NCI-H446 treated with DMSO at 0.1 percent for 48 hours (cell line): Measurements from ENCODE around the gene SFTPB.
"Not testable (repeated sequence)": the region's sequence is repeated elsewhere in the genome, so short reads cannot be mapped to it uniquely, and the experiment has no call there.

Experiments
- DNase-seq: peaks from one replicate; lab custom pipeline; 2025; lab: John Stamatoyannopoulos, UW

The SFTPB gene

GRCh38 chr2:85668009-85668856 is at the start of gene SFTPB:
SFTPB (minus strand) TSS chr2:85668199; CDS start chr2:85668183, 16 bp downstream.
- DNase-seq, result no peak

- no peak for DNase-seq
Observed at GRCh38 chr2:85717308-85718008, 49.5 kb upstream of the SFTPB start.

GRCh38 chr2:85716346-85716914 is 48.4 kb upstream of the SFTPB start:
- no peak for DNase-seq

GRCh38 chr2:85714841-85715240 is 46.8 kb upstream of the SFTPB start:
- no peak for DNase-seq

GRCh38 chr2:85714421-85714820 is 46.4 kb upstream of the SFTPB start:
- DNase-seq, result not testable (repeated sequence)

- no peak for DNase-seq
Observed at GRCh38 chr2:85713836-85714235, 45.8 kb upstream of the SFTPB start.

GRCh38 chr2:85712849-85713612 is 45.0 kb upstream of the SFTPB start:
- DNase-seq, result no peak

GRCh38 chr2:85712336-85712735 is 44.3 kb upstream of the SFTPB start:
- no peak for DNase-seq

GRCh38 chr2:85711578-85712060 is 43.6 kb upstream of the SFTPB start:
- no peak for DNase-seq

GRCh38 chr2:85710687-85711577 is 42.9 kb upstream of the SFTPB start:
- DNase-seq, result no peak

GRCh38 chr2:85709401-85709811 is 41.4 kb upstream of the SFTPB start:
- no peak for DNase-seq

- no peak for DNase-seq
Observed at GRCh38 chr2:85708641-85709040, 40.6 kb upstream of the SFTPB start.

- DNase-seq, result peak; percentile 48
Observed at GRCh38 chr2:85707304-85707703, 39.3 kb upstream of the SFTPB start.

GRCh38 chr2:85706599-85707296 is 38.7 kb upstream of the SFTPB start:
- DNase-seq, result no peak

GRCh38 chr2:85706063-85706462 is 38.1 kb upstream of the SFTPB start:
- DNase-seq, result no peak

- DNase-seq, result no peak
Observed at GRCh38 chr2:85705680-85706039, 37.7 kb upstream of the SFTPB start.

- no peak for DNase-seq
Observed at GRCh38 chr2:85704800-85705679, 37.0 kb upstream of the SFTPB start.

- DNase-seq, result no peak
Observed at GRCh38 chr2:85704038-85704437, 36.0 kb upstream of the SFTPB start.

GRCh38 chr2:85703329-85703728 is 35.3 kb upstream of the SFTPB start:
- DNase-seq, result no peak
